A673 (cell line): ENCODE data around the gene EEF1B2. TPM values are rescaled to one million over a fixed set of nuclear protein-coding genes. Genes with fewer than 3 reads are reported as not detected.

Experiments used
- Bru-seq: library from RNA; stranded (reverse); fragments of 400-500 nt; gene quantifications from one replicate; lab custom pipeline; 2021; lab: Mats Ljungman, UMichigan
- BruChase-seq, 2 experiments: library from RNA; stranded (reverse); fragments of 400-500 nt; gene quantifications; one replicate each; lab custom pipeline; 2021; lab: Mats Ljungman, UMichigan
- BruUV-seq: library from RNA; stranded (reverse); fragments of 400-500 nt; replicated peaks from 2 replicates; lab custom pipeline; 2021; lab: Mats Ljungman, UMichigan
- CTCF ChIA-PET: fragments of 300-600 bp; sonication (Branson Sonifier 250); formaldehyde crosslinking; loops from one replicate; lab custom pipeline; 2022; ENCODE audit warnings: antibody characterized with exemption; lab: Charles Lee
- POLR2A ChIA-PET: fragments of 300-600 bp; sonication (Branson Sonifier 250); formaldehyde crosslinking; loops from one replicate; lab custom pipeline; 2022; ENCODE audit warnings: antibody characterized with exemption; ENCODE audit not compliant: low non-redundant PET; lab: Charles Lee
- DNase-seq: peaks from one replicate; pipeline ENCODE4 v3.0.0-alpha.2; 2015; ENCODE audit warnings: low spot score
- H3K27ac ChIP-seq: fragments of 200-600 bp; sonication (generic); 2 replicates; pipeline ENCODE4 v1.5.1; 2016; ENCODE audit warnings: mixed run types, low read depth, mild to moderate bottlenecking, mixed read lengths, antibody characterized with exemption, low read length; ENCODE audit not compliant: poor library complexity, severe bottlenecking
- H3K27me3 ChIP-seq: fragments of 200-600 bp; sonication (generic); replicated peaks from 2 replicates; pipeline ENCODE4 v1.6.1; 2017; ENCODE audit warnings: mixed run types, low read depth, mild to moderate bottlenecking, mixed read lengths, antibody characterized with exemption, low read length; ENCODE audit not compliant: insufficient read depth, poor library complexity
- H3K36me3 ChIP-seq: fragments of 200-600 bp; sonication (generic); 2 replicates; pipeline ENCODE4 v1.6.1; 2016; ENCODE audit warnings: mixed run types, mild to moderate bottlenecking, mixed read lengths, antibody characterized with exemption, low read length; ENCODE audit not compliant: insufficient read depth, poor library complexity, severe bottlenecking
- H3K4me1 ChIP-seq: fragments of 200-600 bp; sonication (generic); 2 replicates; pipeline ENCODE4 v1.6.1; 2017; ENCODE audit warnings: mixed run types, mild to moderate bottlenecking, mixed read lengths, antibody characterized with exemption, low read length; ENCODE audit not compliant: insufficient read depth, poor library complexity, severe bottlenecking
- H3K4me3 ChIP-seq: fragments of 200-600 bp; sonication (generic); 2 replicates; pipeline ENCODE4 v1.5.1; 2016; ENCODE audit warnings: low read depth, mixed run types, mild to moderate bottlenecking, mixed read lengths, low read length; ENCODE audit not compliant: poor library complexity, severe bottlenecking
- H3K9me3 ChIP-seq: fragments of 200-600 bp; sonication (generic); 2 replicates; pipeline ENCODE4 v1.6.1; 2016; ENCODE audit warnings: mixed run types, low read depth, mild to moderate bottlenecking, mixed read lengths, antibody characterized with exemption, low read length; ENCODE audit not compliant: poor library complexity, severe bottlenecking
- EZH2 ChIP-seq: fragments of 200-600 bp; sonication (generic); IDR thresholded peaks from 2 replicates; pipeline ENCODE4 v1.6.1; 2017; ENCODE audit warnings: borderline replicate concordance, low read depth, mild to moderate bottlenecking, mixed read lengths, antibody characterized with exemption, low read length; ENCODE audit not compliant: poor library complexity, severe bottlenecking
- intact Hi-C: fragments of 100-400 bp; cut with micrococcal nuclease; formaldehyde crosslinking; loops from one replicate; pipeline ENCODE4 v1.10.0; 2022; ENCODE audit not compliant: unreplicated experiment
- long read RNA-seq: library from polyadenylated mRNA; stranded (forward); transcript quantifications from one replicate; pipeline ENCODE4 v2.0.0, GENCODE V29; 2022
- total RNA-seq: library from RNA; stranded (reverse); gene quantifications from 2 replicates; pipeline ENCODE4 v1.2.3, GENCODE V29; 2021
- TF ChIP-seq, protein P1 (sequence below): fragments of 300-800, 200-600 bp; sonication (generic); conservative IDR thresholded peaks from 2 replicates; pipeline ENCODE4 v1.5.1; 2017; ENCODE audit warnings: low read depth, mild to moderate bottlenecking, antibody characterized with exemption, low read length, moderate library complexity, mixed read lengths

Gene EEF1B2
- total RNA-seq, result 565 and 629 TPM in 2 replicates
- percentile 99 among the genes with signal in this experiment for Bru-seq, nascent RNA
- percentile 98 among the genes with signal in this experiment for BruChase-seq, experiment 1, labeled RNA remaining after a 2-hour chase
- percentile 99 among the genes with signal in this experiment for BruChase-seq, experiment 2, labeled RNA remaining after a 6-hour chase
- long read RNA-seq, transcript EEF1B2-203 (6 exons, 1,098 nt), result major isoform, 312 of 395 reads
- long read RNA-seq, transcript EEF1B2-202 (7 exons, 880 nt), result minor isoform, 12 of 395 reads
- long read RNA-seq, transcript EEF1B2-201 (7 exons, 844 nt), result minor isoform, 46 of 395 reads
- long read RNA-seq, partial matches to known transcripts, result 12 of 395 reads
- long read RNA-seq, other reads (novel, unspliced or antisense), result 9 of 395 reads

DNA sequence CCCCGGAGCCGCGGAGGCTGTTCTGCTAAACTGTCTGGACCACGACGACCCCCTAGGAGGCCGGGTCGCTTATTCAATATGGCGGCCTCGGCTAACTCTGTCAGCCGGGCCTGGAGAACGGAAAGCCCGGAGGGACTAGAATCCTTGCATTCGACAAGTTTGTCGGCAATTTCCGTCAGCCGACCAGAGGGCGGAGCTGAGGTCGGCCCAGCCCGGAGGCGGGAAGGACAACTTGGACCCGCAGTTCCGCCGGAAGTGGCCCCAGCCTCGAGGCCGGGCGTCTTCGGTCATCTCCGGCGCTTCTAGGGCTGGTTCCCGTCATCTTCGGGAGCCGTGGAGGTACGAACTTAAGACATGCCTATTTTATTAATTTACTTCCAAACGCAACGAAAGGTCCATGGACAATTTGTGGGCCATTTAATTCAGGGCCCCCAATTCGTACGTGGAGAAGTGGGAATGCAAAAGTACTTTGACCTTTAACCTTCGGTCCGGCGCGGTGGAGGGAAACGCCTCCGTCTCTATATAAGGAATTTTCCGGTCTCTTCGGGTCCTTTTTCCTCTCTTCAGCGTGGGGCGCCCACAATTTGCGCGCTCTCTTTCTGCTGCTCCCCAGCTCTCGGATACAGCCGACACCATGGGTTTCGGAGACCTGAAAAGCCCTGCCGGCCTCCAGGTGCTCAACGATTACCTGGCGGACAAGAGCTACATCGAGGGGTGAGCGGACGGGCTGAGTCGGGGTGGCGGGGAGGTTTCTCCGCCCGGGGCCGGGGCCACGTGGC lies at the start of gene EEF1B2, which contains the start of gene NDUFS1:
EEF1B2 (plus strand) TSS at position 550 of the 779 bp plus-strand sequence; CDS start at position 635, 85 bp downstream.
NDUFS1 (minus strand) TSS at position 99 of the 779 bp plus-strand sequence. CDS start 5,766 bp downstream, outside the sequence.
- no peak for TF ChIP-seq EZH2
- TF ChIP-seq, protein P1, sequence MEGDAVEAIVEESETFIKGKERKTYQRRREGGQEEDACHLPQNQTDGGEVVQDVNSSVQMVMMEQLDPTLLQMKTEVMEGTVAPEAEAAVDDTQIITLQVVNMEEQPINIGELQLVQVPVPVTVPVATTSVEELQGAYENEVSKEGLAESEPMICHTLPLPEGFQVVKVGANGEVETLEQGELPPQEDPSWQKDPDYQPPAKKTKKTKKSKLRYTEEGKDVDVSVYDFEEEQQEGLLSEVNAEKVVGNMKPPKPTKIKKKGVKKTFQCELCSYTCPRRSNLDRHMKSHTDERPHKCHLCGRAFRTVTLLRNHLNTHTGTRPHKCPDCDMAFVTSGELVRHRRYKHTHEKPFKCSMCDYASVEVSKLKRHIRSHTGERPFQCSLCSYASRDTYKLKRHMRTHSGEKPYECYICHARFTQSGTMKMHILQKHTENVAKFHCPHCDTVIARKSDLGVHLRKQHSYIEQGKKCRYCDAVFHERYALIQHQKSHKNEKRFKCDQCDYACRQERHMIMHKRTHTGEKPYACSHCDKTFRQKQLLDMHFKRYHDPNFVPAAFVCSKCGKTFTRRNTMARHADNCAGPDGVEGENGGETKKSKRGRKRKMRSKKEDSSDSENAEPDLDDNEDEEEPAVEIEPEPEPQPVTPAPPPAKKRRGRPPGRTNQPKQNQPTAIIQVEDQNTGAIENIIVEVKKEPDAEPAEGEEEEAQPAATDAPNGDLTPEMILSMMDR, result no peak

DNA sequence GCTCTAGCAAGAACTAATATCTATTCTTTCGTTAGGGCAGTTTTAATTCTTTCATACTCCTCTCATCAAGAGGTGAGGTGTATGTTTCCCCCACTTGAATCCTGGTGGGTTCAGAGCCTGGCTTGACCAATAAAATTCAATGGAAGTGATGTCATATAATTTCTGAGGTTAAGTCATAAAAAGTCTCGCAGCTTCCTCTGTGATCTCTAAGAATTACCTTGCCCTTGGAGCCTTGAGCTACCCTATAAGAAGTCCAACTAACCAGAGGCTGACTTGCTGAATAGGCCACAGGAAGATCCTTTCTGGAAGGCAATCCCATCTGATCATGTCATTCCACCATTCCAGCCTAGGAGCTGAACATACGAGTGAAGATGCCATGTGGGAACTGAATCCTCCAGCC lies 47.6 kb upstream of the EEF1B2 start:
- CTCF ChIA-PET, result no interaction called here
- BruUV-seq, result no TSS peak

More for the DNA sequence above, at the start of gene EEF1B2, which contains the start of gene NDUFS1:
- H3K27me3 ChIP-seq, result no peaks in the 10 kb centered on the region
- peaks cover 14% of the 10 kb centered on the region for H3K4me1 ChIP-seq
- intact Hi-C loops, result loop anchor here (2.0 to 10.0 kb wide), 5 partner anchors 75 to 398 kb away; partner anchors contain the start of gene ADAM23
- H3K27ac ChIP-seq, result peak within 1 kb of the TSS; percentile 90
- no TSS peak for BruUV-seq
- CTCF ChIA-PET, result no interaction called here
- H3K4me3 ChIP-seq, result peak within 1 kb of the TSS; percentile 89
- no peaks in the 10 kb centered on the region for H3K9me3 ChIP-seq
- POLR2A ChIA-PET, result interaction anchor here (0.7 kb wide), 1 partner anchor 86 kb away, joined by 15 read pairs; no protein-coding TSS in a partner anchor
- peak; percentile 99 for DNase-seq
- H3K36me3 ChIP-seq, result peaks cover 47% of the 10 kb centered on the region

More for the DNA sequence above, 47.6 kb upstream of the EEF1B2 start:
- H3K4me3 ChIP-seq, result no peak overlapping the region
- H3K36me3 ChIP-seq, result peaks cover 5% of the 10 kb centered on the region
- H3K27ac ChIP-seq, result no peak overlapping the region
- no peaks in the 10 kb centered on the region for H3K9me3 ChIP-seq
- intact Hi-C loops, result no loop called here
- no peaks in the 10 kb centered on the region for H3K4me1 ChIP-seq
- no peak for TF ChIP-seq EZH2
- TF ChIP-seq, protein P1, result no peak
- H3K27me3 ChIP-seq, result no peaks in the 10 kb centered on the region
- DNase-seq, result no peak
- POLR2A ChIA-PET, result no interaction called here
